Endothelial cell of umbilical vein (primary cell): Measurements from ENCODE around the gene ACP3. TPM values are rescaled to one million over a fixed set of nuclear protein-coding genes. Genes with fewer than 3 reads are reported as not detected.

Experiments
- BruUV-seq: library from RNA; stranded (reverse); fragments of 400-500 nt; replicated peaks from 2 replicates; lab custom pipeline; 2021; lab: Mats Ljungman, UMichigan
- CTCF ChIA-PET: fragments of 300-600, 350-600 bp; sonication (Branson Sonifier 250); formaldehyde crosslinking; loops from one replicate; lab custom pipeline; 2021; ENCODE audit warnings: antibody characterized with exemption, inconsistent platforms; lab: Charles Lee
- POLR2A ChIA-PET: fragments of 300-600, 350-600 bp; sonication (Branson Sonifier 250); formaldehyde crosslinking; loops from one replicate; lab custom pipeline; 2021; ENCODE audit warnings: antibody characterized with exemption, inconsistent platforms; lab: Charles Lee
- DNase-seq: peaks from one replicate; pipeline ENCODE4 v3.0.0-alpha.2; 2011; ENCODE audit warnings: low read depth, low spot score
- FAIRE-seq: peaks from 2 replicates; lab custom pipeline; 2011; peaks lifted over from hg19 to GRCh38; lab: Jason Lieb, UNC
- H2AFZ ChIP-seq: 2 replicates; pipeline ENCODE4 v1.6.0; 2012; ENCODE audit warnings: low read depth, low read length, control low read depth, inconsistent platforms
- H3K27ac ChIP-seq: 2 replicates; pipeline ENCODE4 v1.5.1; 2011; ENCODE audit warnings: low read depth, mild to moderate bottlenecking, control low read depth, low read length, moderate library complexity; ENCODE audit not compliant: insufficient read depth
- H3K27me3 ChIP-seq, 2 experiments: 2 replicates each; pipeline versions ENCODE4 v1.6.0 to v1.6.1; 2011; ENCODE audit warnings: low read length in 2 of 2, mixed read lengths in 1 of 2; ENCODE audit not compliant: control insufficient read depth in 2 of 2, insufficient read depth in 2 of 2
- H3K36me3 ChIP-seq, 2 experiments: 2 replicates in 1 of 2; 3 replicates in 1 of 2; pipeline ENCODE4 v1.5.1; 2011; ENCODE audit warnings: low read length in 2 of 2, mild to moderate bottlenecking in 1 of 2, moderate library complexity in 1 of 2; ENCODE audit not compliant: control insufficient read depth in 2 of 2, insufficient read depth in 2 of 2; ENCODE audit errors: extremely low read depth in 1 of 2
- H3K4me1 ChIP-seq: 3 replicates; pipeline ENCODE4 v1.5.1; 2011; ENCODE audit warnings: mild to moderate bottlenecking, low read length; ENCODE audit not compliant: control insufficient read depth, insufficient read depth; ENCODE audit errors: extremely low read depth
- H3K4me2 ChIP-seq: 2 replicates; pipeline ENCODE4 v1.6.1; 2011; ENCODE audit warnings: low read length, control low read depth, mixed read lengths; ENCODE audit not compliant: insufficient read depth
- H3K4me3 ChIP-seq, 3 experiments: fragments of 200-600 bp in 1 of 3; sonication (generic), shearing (Covaris generic) in 1 of 3; replicated peaks in 1 of 3; 2 replicates each; pipeline ENCODE4 v1.5.1; 2011 to 2016; ENCODE audit warnings: control low read depth in 3 of 3, low read length in 3 of 3, mild to moderate bottlenecking in 2 of 3, inconsistent platforms in 1 of 3, low read depth in 1 of 3, moderate library complexity in 1 of 3; ENCODE audit not compliant: insufficient read depth in 1 of 3
- H3K79me2 ChIP-seq: 2 replicates; pipeline ENCODE4 v1.6.0; 2012; ENCODE audit warnings: low read length, inconsistent platforms; ENCODE audit not compliant: control insufficient read depth, insufficient read depth
- H3K9ac ChIP-seq: replicated peaks from 2 replicates; pipeline ENCODE3; 2011; ENCODE audit warnings: low read length, control low read depth; ENCODE audit not compliant: insufficient read depth; ENCODE audit errors: extremely low read depth
- H3K9me1 ChIP-seq: replicated peaks from 3 replicates; pipeline ENCODE4 v1.6.0; 2011; ENCODE audit warnings: mild to moderate bottlenecking, low read length; ENCODE audit not compliant: control insufficient read depth, insufficient read depth; ENCODE audit errors: extremely low read depth
- H3K9me3 ChIP-seq: replicated peaks from 2 replicates; pipeline ENCODE4 v1.5.1; 2012; ENCODE audit warnings: low read length, inconsistent platforms; ENCODE audit not compliant: control insufficient read depth, insufficient read depth
- H4K20me1 ChIP-seq: replicated peaks from 2 replicates; pipeline ENCODE3; 2011; ENCODE audit warnings: mild to moderate bottlenecking, low read length; ENCODE audit not compliant: control insufficient read depth, insufficient read depth; ENCODE audit errors: extremely low read depth
- CTCF ChIP-seq, 2 donors: IDR thresholded peaks; 1 replicate in 1 of 2; 2 replicates in 1 of 2; pipeline ENCODE4 v1.5.1; 2011; ENCODE audit warnings: low read length in 2 of 2, mild to moderate bottlenecking in 2 of 2, moderate library complexity in 2 of 2, control low read depth in 1 of 2, inconsistent platforms in 1 of 2, low read depth in 1 of 2; ENCODE audit not compliant: insufficient read depth in 1 of 2; ENCODE audit errors: extremely low read depth in 1 of 2
- EZH2 ChIP-seq: IDR thresholded peaks from 2 replicates; pipeline ENCODE4 v1.6.1; 2012; ENCODE audit warnings: borderline replicate concordance, low read depth, mild to moderate bottlenecking, moderate library complexity, low read length, inconsistent platforms; ENCODE audit not compliant: severe bottlenecking
- FOS ChIP-seq: IDR thresholded peaks from 2 replicates; pipeline ENCODE4 v1.6.1; 2011; ENCODE audit warnings: mild to moderate bottlenecking, low read length, moderate library complexity, borderline replicate concordance; ENCODE audit not compliant: insufficient read depth
- GATA2 ChIP-seq: IDR thresholded peaks from 2 replicates; pipeline ENCODE4 v1.7.0; 2011; ENCODE audit warnings: low read depth, mild to moderate bottlenecking, moderate library complexity, mixed read lengths, low read length; ENCODE audit not compliant: insufficient read length, insufficient read depth
- JUN ChIP-seq: IDR thresholded peaks from 2 replicates; pipeline ENCODE4 v1.6.1; 2011; ENCODE audit warnings: borderline replicate concordance, low read depth; ENCODE audit not compliant: insufficient read length, insufficient read depth
- MAX ChIP-seq: IDR thresholded peaks from 2 replicates; pipeline ENCODE4 v1.6.1; 2011; ENCODE audit not compliant: insufficient read depth, insufficient read length
- MYC ChIP-seq: IDR thresholded peaks from one replicate; pipeline ENCODE4 v1.6.1; 2011; ENCODE audit warnings: mild to moderate bottlenecking, low read depth, low read length
- POLR2A ChIP-seq: IDR thresholded peaks from 2 replicates; pipeline ENCODE4 v1.6.1; 2012; ENCODE audit warnings: low read depth, mild to moderate bottlenecking, control low read depth, low read length
- POLR2AphosphoS5 ChIP-seq: IDR thresholded peaks from 2 replicates; pipeline ENCODE4 v1.6.1; 2012; ENCODE audit warnings: low read depth, mild to moderate bottlenecking, control low read depth, low read length, moderate library complexity; ENCODE audit not compliant: insufficient read depth
- dilution Hi-C: fragments of 300-500 bp; cut with MboI; formaldehyde crosslinking; loops from one replicate; pipeline ENCODE4 v1.15.0; 2019; ENCODE audit warnings: low sequenced_read_pairs; ENCODE audit not compliant: extremely low pct_ligation_motif_present
- intact Hi-C: fragments of 100-400 bp; cut with micrococcal nuclease; formaldehyde crosslinking; loops from one replicate; pipeline ENCODE4 v1.10.0; 2022
- polyA plus RNA-seq, 4 experiments: library from polyadenylated mRNA; depleted of rRNA in 3 of 4; stranded (reverse) in 3 of 4; unstranded in 1 of 4; fragments of >200 nt; gene quantifications; 2 replicates each; pipeline versions ENCODE4 v1.2.1 to v1.2.3, GENCODE V29; 2011 to 2012; ENCODE audit warnings: missing spikeins in 1 of 4
- total RNA-seq: library from RNA; stranded (reverse); gene quantifications from 2 replicates; pipeline ENCODE4 v1.2.3, GENCODE V29; 2021

The ACP3 gene
- total and polyA plus RNA-seq, 2 donors (not counting 3 experiments of a cell fraction or from before 2014, with no cell fraction given) = not detected

GRCh38 chr3:132279030-132279429 is 38.2 kb upstream of the ACP3 start:
- intact Hi-C loops (no loop called here), dilution Hi-C loops (no loop called here)
- no peaks in the 10 kb centered on the region for H3K9me3 ChIP-seq
- no peaks in the 10 kb centered on the region for H3K36me3 ChIP-seq
- H2AFZ ChIP-seq = no peak overlapping the region
- CTCF ChIA-PET = interaction anchor here (3.8 kb wide), 1 partner anchor 10 kb away, joined by 14 read pairs; no protein-coding TSS in a partner anchor
- FAIRE-seq (no peak), DNase-seq (no peak)
- no TSS peak for BruUV-seq
- no peak overlapping the region for H3K4me3 ChIP-seq
- H3K27me3 ChIP-seq = peaks cover 0 to 2% of the 10 kb centered on the region in 2 experiments
- POLR2A ChIA-PET = no interaction called here
- H3K9ac ChIP-seq = no peak overlapping the region
- H3K4me1 ChIP-seq = no peaks in the 10 kb centered on the region
- H3K4me2 ChIP-seq = no peak overlapping the region
- no peak overlapping the region for H3K27ac ChIP-seq
- no peaks in the 10 kb centered on the region for H4K20me1 ChIP-seq
- no peaks in the 10 kb centered on the region for H3K9me1 ChIP-seq
- no peaks in the 10 kb centered on the region for H3K79me2 ChIP-seq
- TF ChIP-seq FOS (no peak), MYC (no peak), POLR2A (no peak), GATA2 (no peak), JUN (no peak), CTCF (IDR thresholded peaks at IDR 0.05; ENCODE audit: extremely low read depth in 1 of 2, insufficient read depth in 1 of 2, low read depth in 1 of 2, low read length in 2 of 2) (no peak), POLR2AphosphoS5 (no peak), EZH2 (no peak), MAX (no peak)
